Uterus (tissue), 2 donors: ENCODE results near the gene GAS7.

ENCODE experiments used
- POLR2A ChIP-seq, 2 donors: fragments of 450-650 bp; IDR thresholded peaks; one replicate each; pipeline ENCODE4 v1.6.1; 2016; ENCODE audit warnings: antibody characterized with exemption in 2 of 2, mild to moderate bottlenecking in 1 of 2, moderate library complexity in 1 of 2
- TF ChIP-seq, protein P1 (sequence below), 4 experiments: fragments of 200-600 bp in 2 of 4; fragments of 450-650 bp in 2 of 4; sonication (generic) in 2 of 4; IDR thresholded peaks; one replicate each; pipeline ENCODE4 v1.5.1; 2016 to 2019; ENCODE audit warnings: antibody characterized with exemption in 4 of 4, mild to moderate bottlenecking in 2 of 4, moderate library complexity in 1 of 4

DNA sequence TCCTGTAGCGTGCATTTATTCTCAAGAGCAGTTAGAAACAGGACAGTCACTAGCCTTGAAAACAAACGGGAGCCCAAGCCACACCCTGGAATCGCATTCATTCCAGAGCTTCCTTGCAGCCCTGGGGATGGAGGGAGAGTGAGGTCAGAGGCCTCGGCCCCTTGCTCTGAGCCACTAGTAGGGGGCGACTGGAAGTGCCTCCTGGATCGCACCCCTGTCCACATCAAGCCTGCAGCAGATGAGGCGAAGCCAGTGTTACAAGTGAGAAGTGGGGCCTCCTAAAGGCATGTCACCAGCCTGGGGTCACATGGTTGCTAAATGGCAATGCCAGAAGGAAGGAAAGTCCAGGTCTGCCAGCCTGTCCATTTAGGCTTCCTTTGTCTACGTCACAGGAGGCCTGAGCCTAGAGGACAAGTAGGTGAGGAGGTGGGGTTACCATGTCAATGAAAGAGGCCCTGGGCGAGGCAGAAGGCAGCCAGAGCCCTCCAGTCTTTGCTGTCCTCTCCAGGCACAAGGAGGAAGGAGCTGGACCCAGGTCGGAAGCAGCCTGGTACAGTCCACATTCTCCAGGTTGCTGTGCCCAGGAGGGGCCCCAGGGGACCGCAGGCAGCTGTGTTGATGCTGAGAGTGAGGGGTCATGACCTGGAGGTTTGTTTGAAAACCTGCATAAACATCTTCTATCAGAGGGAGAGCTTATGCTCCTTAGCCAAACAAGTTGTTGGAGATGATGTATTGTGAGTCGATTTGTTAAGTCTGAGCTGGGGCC, 290.3 kb downstream of the GAS7 start:
- TF ChIP-seq, protein P1, sequence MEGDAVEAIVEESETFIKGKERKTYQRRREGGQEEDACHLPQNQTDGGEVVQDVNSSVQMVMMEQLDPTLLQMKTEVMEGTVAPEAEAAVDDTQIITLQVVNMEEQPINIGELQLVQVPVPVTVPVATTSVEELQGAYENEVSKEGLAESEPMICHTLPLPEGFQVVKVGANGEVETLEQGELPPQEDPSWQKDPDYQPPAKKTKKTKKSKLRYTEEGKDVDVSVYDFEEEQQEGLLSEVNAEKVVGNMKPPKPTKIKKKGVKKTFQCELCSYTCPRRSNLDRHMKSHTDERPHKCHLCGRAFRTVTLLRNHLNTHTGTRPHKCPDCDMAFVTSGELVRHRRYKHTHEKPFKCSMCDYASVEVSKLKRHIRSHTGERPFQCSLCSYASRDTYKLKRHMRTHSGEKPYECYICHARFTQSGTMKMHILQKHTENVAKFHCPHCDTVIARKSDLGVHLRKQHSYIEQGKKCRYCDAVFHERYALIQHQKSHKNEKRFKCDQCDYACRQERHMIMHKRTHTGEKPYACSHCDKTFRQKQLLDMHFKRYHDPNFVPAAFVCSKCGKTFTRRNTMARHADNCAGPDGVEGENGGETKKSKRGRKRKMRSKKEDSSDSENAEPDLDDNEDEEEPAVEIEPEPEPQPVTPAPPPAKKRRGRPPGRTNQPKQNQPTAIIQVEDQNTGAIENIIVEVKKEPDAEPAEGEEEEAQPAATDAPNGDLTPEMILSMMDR (IDR thresholded peaks at IDR 0.05) = no peak
- no peak for TF ChIP-seq POLR2A (IDR thresholded peaks at IDR 0.05)
